GM18520 (cell line): ENCODE measurements around the gene AQP12A.
"Not testable (repeated sequence)": the region's sequence is repeated elsewhere in the genome, so short reads cannot be mapped to it uniquely, and the experiment has no call there.

Experiments
- ATAC-seq: cut with Tn5 transposase; IDR thresholded peaks from one replicate; pipeline ENCODE4 v1.9.1; 2021; ENCODE audit not compliant: unreplicated experiment

The AQP12A gene, protein sequence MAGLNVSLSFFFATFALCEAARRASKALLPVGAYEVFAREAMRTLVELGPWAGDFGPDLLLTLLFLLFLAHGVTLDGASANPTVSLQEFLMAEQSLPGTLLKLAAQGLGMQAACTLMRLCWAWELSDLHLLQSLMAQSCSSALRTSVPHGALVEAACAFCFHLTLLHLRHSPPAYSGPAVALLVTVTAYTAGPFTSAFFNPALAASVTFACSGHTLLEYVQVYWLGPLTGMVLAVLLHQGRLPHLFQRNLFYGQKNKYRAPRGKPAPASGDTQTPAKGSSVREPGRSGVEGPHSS

DNA sequence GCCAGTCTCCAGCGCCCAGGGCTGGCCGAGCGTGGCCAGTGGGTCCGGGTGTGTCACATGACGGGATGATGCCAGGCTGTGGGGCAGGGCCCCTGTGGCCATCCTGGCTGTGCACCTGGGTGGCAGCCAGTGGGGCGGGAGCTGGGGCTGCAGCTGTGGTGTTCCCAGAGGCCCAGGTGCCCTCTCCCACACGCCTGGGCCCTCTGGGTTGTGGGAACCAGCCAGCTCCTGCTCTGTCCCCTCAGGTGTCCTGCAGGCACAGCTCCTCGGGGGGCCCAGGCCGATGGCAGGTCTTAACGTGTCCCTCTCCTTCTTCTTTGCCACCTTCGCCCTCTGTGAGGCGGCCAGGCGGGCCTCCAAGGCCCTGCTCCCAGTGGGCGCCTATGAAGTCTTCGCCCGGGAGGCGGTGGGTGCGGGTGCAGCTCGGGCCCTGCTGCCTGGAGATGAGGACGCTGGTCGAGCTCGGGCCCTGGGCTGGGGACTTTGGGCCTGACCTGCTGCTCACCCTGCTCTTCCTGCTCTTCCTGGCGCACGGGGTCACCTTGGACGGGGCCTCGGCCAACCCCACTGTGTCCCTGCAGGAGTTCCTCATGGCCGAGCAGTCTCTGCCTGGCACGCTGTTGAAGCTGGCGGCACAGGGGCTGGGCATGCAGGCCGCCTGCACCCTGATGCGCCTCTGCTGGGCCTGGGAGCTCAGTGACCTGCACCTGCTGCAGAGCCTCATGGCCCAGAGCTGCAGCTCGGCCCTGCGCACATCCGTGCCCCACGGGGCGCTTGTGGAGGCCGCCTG lies at the start of gene AQP12A:
TSS of gene AQP12A (plus strand) at position 236 of the 790 bp plus-strand sequence. CDS start at position 284, 48 bp downstream.
- not testable (repeated sequence) for ATAC-seq

DNA sequence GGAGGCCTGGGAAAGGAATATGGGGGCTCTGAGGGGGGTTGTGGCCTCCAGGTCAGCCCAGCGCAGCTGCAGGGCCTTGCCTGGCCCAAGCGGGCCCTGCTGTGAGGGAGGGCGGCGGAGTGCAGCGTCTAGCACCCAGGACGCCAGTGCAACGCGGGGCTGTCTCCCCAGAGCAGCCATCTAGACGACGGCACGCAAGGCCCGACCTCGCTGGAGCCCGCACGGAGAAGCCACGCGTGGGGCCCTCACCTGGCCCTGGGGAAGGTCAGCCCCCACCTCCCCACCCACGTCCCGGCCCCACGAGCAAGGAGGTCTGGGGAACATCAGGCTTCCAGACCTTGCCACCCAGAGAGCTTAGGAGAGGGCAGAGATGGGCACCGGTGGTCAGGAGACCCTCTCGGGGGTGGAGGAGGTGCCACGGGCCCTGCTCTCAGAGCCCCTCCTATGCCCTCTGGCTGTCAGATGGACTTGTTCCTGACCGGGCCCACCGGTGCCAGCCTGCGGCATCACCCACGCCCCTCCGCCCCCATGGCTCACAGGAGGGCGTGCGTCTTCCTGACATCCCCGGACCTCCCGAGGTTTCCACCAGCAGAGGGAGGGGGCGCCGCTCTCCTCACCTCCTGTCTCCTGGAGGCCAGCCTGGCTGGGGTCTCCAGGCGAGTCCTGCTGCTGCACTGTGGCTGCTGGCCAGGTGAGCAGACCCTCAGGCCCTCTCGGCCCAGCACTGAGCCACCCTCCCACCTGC lies 49.4 kb upstream of the AQP12A start:
- ATAC-seq, result no peak

DNA sequence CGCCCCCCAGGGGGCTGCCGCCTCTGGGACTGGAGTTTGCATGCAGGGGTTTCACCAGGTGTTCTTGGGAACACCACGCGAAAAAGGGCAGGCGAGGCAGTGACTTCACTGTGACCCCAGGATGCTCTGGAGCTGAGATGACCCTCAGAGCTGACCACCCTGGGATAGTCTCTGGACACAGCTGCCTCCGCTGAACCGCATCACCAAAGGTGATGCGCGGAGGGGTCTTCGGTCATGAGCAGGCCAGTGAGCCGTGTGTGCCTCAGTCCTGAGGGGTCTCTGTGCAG lies 48.9 kb upstream of the AQP12A start:
- ATAC-seq, result no peak

DNA sequence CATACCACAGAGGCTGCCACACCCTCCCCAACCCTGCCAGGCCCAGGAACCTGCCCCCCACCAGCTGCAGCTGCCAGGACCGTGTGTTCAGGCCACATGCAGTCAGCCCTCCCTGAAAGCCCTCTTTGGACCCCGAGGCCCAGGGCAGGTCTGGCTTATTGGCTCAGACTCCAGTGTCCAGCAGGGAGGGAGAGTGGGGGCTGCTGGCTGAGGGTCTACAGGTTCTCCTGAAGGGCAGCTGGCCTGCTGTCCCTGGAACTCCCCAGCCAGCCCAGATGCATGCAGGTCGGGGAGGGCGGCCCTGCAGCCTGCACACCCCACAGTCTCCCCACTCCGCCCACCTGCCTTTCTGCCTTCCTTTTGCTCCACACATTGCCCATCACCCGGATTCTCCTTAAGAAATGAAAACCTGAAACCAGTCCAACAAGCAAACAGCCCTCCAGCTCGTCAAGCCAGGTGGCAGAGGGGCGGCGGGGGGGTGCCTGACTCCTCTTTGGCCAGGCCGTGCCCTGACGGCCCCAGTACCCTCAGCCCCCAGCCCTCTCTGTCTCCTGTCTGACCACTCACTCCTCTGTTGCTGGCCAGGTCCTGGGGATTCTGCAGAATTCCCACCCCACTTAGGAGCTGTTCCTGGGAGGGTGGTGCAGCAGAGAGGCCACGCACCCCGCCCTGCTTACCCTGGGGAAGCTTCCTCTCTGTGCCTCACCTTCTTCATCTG lies 48.4 kb upstream of the AQP12A start:
- no peak for ATAC-seq

DNA sequence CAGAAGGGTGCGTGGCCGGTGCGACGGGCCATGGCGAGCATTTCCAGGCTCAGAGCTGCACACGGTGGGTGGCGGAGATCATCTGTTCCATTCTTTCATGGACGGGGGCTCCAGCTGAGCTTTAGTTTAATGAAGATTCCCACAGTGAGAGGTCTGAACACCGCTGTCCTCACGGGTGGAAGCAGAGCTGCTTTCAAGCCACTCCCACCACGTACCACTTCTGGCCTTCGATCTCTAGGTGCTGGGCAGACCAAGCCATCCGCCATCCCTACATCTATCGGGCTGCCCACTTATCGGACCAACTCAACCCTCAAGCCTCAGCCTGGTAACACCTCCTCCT lies 47.9 kb upstream of the AQP12A start:
- no peak for ATAC-seq

DNA sequence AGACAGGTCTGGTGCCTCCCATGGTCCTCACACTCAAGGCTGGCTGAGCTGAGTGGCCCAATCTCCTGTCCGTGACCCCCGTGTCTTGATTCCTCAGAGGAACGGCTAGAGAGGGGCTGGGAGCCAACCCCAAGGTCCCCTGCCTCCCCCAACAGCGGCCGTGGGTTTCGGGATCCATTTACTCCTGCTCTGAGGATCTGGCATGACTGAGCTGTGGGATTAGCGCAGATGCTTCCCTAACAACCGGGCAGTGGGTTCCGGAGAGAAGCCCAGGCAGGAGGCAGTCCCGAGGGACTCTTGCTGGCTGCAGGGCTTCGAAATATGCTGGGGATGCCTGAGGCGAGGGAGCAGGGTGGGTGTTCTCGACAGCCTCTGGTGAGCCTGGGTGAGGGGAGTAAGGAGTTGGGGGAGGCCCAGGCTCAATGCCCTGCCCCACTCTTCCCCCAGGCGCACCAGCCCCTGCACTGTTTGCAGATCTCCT lies 47.5 kb upstream of the AQP12A start:
- no peak for ATAC-seq

DNA sequence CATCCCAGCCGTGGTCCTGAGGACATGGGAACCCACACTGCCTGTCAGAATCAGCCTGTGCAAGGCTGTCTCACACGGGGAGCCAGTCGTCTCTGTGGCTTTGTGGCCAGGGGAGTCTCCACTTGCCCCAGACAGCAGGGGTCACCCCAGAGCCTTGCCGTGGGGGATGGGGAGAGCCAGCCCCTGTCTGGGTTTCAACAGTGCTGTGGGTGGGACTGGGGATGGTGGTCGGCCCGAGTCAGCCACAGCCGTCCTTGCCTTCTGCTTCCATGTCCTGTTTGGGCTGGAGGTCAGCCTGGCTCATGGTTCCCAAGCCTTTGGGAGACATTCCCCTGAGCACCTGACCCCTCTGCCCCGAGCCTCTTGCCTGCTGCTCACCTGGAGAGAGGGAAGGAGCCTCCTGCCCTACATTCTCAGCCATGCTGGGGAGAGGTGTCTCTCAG lies 46.8 kb upstream of the AQP12A start:
- ATAC-seq, result no peak

DNA sequence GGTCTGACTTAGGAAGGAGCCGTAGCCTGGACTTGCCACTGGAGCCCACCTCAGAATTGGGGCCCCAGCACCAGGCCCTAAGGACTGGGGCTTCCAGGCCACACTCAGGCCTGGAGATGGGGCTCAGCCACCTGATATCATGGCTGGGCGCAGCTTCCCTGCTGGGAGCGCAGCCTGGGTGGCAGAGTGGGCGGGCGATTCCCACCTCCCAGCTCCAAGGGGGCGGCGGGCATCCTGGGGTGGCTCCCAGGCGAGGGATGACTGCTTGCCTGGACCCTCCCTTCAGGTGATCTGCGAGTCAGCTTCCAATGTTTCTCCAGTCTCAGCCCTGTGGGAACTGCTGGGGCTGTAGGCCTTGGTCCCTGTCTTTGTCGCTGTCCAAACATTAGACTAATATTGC lies 46.3 kb upstream of the AQP12A start:
- no peak for ATAC-seq

DNA sequence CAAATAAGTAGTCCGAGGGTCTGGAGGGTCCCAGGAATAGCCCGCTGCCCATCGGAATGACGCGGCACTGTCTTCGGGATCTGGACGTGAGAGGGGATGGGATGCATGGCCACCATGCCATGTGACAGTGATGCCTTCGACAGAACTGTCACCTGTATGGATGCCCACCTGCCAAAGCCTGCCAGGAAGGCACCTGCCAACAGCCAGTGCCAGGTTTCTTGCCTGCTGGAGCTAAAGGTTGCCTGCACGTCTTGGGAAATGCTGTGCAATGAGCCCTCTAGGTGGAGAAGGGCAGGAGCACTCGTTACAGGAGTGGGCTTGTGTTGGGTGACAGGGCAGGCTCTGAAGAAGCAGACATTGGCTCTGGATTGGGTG lies 45.9 kb upstream of the AQP12A start:
- ATAC-seq, result no peak

DNA sequence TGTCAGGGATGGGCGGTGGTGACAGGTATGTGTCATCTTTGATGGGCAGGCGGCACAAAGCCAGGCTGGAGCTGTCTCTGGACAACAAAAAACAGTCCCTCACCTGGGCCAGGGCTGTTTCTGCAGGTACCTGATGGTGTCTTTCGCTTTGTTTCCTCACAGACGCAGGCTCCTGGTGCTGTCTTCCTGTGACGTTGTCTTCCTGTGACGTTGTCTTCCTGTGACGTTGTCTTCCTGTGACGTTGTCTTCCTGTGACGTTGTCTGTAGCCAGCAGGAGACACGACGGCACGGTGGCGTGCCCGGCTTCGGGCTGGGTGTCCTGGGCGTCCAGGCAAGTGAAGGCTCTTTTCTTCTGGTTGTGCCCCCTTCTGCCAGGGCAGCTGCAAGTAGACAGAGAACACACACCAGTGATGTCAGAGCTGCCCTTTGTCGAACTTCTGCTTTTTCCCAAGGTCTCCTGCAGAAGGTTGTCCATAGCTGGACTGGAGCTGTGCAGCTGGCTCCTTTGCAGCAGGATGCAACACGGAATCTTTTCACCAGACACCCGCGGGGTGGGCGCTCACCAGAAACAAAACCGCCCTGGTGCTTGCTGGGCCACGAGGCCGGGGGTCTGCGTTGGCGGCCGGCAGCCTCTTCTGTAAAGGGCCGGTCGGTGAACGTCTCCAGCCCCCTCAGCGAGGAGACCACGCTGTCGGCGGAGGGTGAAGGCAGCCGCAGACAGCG lies 45.3 kb upstream of the AQP12A start:
- no peak for ATAC-seq

DNA sequence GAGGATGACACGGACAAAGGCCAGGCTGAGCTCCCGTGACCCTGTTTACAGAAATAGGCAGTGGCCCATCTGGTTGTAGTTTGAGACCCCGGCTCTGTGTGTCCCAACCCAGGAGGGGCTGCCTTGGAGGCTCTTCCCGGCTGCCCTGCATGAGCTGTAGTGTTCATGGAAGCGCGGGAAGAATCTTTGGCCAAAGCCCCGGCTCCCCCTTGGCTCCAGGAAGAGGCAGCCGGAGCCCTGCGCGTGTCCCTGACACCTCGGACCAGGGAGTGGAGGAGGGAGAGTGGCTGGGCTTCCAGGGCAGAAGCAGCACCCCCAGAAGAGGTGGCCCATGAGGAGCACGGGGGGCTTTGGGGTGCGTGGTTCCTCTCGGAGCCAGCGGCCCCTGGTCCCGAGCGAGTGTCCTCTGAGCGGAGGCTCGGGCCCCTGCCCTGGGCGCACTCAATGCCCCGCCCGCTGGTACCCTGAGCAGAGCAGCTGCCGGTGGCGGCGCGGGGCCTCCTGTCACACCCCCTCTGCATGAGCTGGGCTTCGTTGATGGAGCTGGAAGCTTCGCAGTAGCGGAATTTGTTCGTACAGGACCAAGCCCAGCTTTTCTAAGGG lies 44.7 kb upstream of the AQP12A start:
- no peak for ATAC-seq

DNA sequence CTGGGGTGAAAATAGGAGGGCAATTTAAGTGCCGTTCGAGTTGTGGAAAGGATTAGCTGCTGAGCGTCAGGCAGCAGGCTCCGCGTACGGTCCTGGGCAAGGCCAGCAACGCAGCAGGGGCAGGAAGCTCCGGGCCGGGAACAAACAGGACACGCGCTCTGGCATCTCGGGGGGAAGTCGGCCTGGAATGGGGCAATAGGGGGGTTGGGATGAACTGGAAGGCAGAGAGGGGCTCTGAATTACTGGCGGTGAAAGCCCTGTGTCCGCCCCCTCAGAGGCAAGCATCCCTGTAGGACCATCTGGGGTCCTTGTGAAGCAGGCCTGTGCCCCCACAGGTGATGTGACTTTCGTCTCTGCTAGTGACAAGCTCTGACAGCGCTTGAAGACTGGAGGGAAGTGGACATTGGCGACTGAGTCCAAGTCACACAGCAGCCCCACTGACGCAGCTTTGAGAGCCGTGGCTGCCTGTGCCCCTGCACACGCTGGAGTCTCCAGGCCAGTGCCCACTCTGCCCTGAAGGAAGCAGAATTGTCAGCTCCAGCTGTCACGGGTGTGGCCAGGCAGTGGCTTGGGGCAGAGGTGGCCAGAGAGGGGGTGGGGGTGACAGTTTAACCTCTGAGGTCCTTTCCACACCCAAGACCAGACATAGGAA lies 44.0 kb upstream of the AQP12A start:
- no peak for ATAC-seq

DNA sequence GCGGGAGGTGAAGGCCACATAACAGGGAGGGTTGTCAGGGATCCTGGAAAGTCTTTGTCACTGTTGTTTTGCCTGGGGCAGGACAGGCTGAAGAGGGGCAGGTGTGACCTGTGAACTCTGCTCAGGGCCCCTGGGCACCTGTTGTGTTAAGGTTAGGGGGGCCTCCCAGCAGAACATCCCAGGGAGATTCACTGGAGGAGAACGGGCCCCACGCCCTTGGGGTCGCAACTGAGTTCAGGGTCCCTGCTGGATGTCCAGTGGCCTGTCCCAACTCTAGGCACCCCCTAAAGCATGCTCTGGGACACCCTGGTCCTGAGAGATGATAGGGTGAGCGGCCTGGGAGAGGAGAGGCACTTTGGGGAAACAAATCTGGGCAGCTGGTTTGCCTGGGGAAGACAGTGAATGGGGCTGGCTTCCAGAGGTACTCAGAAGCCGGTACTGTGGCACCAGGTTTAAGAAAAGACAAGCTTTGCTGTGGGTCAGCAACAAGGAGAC lies 43.5 kb upstream of the AQP12A start:
- ATAC-seq, result no peak

DNA sequence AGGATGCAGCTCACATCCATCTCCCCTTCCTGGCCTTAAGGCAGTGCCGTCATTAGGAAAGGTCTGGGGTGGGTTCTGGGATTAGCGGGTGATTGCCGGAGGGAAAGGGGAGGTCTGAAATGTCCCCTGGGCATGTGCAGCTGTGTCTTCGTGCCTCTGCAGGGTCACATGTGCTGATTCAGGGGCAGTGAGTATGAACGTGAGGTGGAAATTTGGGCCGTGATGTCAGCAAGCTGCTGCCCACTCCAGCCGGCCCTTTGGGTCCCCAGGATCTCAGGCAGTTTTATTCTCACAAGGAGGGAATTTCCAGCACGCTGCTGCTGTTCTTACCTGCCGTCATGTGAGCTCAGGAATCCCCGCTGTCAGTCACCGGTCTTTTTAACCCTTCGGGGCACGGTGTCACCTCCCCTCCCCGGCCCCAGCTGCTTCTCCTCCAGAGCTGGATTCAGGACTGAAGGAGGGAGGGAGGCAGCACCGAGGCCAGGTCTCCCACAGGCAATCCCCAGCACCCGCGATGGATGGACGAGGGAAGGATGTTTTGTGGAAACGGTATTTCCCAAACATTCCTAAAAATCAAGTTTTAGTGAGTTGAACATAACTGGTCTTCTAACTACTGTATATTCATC lies 42.9 kb upstream of the AQP12A start:
- ATAC-seq, result no peak

DNA sequence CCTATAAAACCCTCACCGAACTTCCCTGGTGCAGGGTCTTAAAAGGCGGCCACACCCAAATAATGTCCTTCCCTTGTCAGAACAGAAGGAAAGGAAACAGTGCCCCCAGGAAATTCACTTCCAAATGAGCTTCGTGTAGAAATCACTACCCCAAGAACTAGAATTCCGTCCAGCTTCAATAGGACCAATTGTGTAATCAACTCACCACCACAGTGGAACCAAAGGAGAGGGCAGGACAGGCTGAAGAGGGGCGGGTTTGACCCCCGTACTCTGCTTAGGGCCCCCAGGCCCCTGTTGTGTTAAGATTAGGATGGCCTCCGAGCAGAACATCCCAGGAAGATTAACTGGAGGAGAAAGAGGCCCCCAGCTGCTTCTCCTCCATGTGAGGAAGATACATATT lies 42.3 kb upstream of the AQP12A start:
- ATAC-seq, result no peak

DNA sequence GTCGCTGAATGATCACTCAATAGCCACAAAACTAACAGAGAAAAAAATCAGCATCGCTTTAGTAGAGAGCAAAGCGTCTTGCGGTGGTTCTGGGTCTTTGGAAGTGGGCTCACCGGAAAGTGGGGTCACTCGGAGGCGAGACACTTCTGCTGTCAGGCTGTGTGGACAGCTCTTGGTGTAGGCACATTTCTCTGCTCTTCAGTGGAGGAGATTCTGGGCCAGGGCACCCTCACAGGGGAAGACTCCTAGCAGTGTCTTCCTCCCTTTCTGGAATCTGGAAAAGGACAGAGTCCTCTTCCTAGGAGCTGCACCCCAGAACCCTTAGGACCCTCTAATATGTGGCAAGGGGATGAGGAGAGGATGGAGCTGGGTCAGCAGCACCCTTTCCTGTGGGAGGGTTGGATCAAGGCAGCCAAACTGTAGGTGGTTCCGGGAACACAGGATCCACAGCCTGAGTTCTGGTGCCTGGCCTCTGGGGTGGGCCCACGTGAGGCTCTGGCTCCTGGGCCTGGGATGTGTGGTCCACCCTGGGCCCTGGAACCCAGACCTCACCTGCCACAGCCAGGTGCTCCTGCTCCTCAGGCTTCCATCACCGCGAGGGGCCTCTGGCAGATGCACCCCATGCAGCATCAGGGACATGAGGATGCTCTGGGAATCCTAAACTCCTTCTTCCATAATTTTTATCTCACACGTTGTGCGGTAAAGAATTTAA lies 41.3 kb upstream of the AQP12A start:
- ATAC-seq, result no peak

DNA sequence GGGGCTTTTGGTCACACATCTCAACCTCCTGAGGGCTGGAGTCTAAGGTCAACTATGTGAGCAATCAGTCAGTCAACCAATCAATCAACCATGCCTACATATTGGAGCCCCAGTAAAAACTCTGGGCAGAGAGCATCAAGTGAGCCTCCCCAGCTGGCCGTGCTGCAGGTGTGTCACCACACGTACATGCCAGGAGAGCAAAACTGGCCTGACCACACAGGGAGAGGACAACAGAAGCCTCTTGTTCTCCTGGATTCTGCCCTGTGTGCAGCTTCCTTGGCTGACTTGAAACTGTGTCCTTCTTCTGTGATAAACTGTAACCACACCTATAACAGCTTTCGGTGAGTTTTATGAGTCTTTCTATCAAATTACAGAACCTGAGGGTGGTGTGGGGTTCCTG lies 40.5 kb upstream of the AQP12A start:
- no peak for ATAC-seq
